SKM-1 treated with dmso at 0.1 percent for 144 hours (cell line): ENCODE results near the gene IFT80.
"Not testable (repeated sequence)": the region's sequence is repeated elsewhere in the genome, so short reads cannot be mapped to it uniquely, and the experiment has no call there.

Experiments used
- DNase-seq: peaks from one replicate; lab custom pipeline; 2025; ENCODE audit not compliant: unreplicated experiment; lab: John Stamatoyannopoulos, UW

The IFT80 gene

DNA sequence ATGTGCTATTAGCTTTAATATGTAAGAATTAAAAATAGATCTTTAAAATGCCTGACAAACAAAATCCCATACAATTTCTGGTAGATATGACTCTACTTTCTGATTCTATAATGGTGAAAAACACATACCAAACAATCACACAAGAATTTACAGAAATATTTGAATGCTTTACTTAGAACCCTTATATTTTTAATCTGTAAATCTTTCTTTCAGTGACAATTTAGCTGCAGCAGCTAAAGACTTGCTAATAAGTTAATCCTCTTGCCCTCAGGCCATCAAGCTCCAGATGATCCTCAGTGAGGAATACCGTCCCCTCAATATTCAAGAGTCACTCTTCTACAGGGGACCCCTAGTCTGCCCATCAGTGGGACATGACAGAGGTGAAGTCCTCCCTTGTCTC is 118.2 kb downstream of the IFT80 start:
- DNase-seq, result no peak

DNA sequence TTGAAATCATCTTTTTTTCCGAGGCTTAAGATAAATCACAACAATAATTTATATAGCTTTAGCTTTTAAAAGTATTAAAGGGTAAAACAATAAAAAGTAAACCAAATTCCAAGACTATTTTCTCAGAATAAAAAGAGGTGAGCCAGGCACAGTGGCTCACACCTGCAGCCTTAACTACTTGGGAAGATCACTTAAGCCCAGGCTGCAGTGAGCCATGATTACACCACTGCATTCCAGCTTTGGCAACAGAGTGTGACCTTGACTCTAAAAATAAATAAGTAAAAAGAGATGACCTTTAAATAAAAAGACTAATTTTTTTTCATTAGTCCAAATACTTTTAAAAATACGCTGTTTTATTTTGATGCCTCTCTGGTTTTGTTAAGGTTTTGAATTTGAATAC is 119.4 kb downstream of the IFT80 start:
- DNase-seq, result no peak

- DNase-seq, result no peak
Observed at GRCh38 chr3:160278210-160278609, 120.8 kb downstream of the IFT80 start.

DNA sequence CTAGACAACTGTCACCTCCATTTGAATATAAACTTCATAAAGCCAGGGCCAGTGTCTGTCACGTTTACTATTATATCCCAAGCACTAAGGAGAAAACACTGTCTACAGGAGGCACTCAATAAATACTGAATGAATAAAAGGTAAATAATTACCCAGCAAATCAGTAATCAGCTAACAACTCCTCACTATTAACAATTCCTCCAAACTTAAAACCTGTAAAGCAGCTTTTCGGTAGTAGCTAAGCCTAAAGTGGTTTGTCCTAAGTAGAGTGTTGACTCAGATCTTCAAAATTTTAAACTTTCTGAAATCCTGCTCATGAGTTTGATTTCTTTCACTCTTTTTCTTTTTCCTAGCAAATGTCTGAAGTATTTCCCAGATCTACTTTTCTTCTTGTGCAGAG is 133.9 kb downstream of the IFT80 start:
- no peak for DNase-seq

GRCh38 chr3:160260587-160261270 is 138.3 kb downstream of the IFT80 start:
- no peak for DNase-seq

- DNase-seq, result no peak
Observed at GRCh38 chr3:160259589-160259988, 139.4 kb downstream of the IFT80 start.

GRCh38 chr3:160257606-160258005 is 141.4 kb downstream of the IFT80 start:
- no peak for DNase-seq

DNA sequence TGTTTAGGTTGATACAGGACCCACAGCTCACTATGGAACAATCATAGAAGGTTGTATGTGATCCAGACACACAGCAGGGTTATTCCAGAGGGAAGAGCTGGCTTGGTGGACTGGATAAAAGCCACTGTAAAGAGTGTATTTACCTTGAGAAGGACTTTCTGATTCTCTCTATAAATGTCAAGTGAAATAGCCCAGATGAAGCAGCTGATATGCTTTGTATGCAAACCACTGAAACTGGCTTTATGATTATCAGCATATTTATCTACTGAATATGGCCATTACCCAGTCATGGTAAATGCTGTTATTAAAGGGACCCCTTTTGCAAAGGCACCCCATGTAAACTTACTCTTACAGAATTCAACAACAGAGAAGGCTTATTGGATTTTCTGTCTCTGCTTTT is 145.7 kb downstream of the IFT80 start:
- DNase-seq, result no peak

DNA sequence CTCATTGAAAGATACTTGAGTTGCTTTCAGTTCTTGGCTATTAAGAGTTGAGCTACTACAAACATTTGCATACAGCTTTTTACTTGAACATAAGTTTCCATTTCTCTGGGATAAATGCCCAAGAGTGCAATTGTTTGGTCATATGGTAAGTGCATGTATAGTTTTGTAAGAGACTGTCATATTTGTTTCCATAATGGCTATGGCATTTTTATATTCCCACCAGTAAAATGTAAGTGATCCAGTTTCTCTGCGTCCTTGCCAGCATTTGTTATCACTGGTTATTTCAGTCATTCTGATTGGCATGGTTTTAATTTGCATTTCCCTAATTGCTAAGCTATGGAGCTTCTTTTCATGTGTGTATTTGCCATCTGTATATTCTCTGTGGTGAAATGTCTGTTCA is 151.3 kb downstream of the IFT80 start:
- no peak for DNase-seq

DNA sequence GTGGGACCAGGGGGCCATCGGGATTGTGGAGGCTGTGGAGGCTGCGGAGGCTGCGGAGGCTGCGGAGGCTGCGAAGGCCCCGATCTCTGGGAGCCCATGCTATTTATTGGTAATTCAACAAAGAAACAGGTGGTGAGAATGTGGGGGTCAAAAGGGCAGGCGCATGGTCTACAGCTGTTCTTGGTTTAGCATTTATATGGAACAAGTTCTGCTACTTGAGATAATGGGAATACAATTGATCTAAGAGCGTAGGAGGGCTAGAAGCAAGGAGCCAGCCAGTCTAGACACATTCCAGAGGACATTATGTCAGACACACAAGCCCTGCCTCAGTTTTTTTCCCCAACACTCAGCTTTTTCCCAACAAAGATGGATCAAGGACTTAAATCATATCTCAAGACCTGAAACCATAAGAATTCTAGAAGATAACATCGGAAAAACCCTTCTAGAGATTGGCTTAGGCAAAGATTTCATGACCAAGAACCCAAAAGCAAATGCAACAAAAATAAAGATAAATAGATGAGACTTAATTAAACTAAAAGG is 153.7 kb downstream of the IFT80 start:
- no peak for DNase-seq

GRCh38 chr3:160240719-160241118 is 158.3 kb downstream of the IFT80 start:
- DNase-seq, result not testable (repeated sequence)

- DNase-seq, result no peak
Observed at GRCh38 chr3:160232014-160232413, 167.0 kb downstream of the IFT80 start.

DNA sequence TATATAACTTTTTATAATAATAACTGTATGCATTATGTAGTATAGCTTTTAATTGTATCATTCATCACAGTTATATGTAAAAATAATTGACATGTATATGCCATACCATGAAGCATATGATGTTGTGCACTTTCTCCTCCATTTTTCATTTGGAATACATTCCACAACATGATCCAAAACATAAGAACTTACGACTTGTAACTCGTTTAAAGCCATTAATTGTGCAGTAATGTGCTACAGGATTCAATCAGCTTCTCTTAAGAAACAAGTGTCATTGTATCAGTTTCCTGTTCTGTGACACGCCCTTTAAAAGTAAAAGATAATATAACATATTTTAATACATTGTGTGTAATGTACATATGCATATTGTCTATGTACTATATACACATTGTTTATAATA is 171.6 kb downstream of the IFT80 start:
- DNase-seq, result no peak

DNA sequence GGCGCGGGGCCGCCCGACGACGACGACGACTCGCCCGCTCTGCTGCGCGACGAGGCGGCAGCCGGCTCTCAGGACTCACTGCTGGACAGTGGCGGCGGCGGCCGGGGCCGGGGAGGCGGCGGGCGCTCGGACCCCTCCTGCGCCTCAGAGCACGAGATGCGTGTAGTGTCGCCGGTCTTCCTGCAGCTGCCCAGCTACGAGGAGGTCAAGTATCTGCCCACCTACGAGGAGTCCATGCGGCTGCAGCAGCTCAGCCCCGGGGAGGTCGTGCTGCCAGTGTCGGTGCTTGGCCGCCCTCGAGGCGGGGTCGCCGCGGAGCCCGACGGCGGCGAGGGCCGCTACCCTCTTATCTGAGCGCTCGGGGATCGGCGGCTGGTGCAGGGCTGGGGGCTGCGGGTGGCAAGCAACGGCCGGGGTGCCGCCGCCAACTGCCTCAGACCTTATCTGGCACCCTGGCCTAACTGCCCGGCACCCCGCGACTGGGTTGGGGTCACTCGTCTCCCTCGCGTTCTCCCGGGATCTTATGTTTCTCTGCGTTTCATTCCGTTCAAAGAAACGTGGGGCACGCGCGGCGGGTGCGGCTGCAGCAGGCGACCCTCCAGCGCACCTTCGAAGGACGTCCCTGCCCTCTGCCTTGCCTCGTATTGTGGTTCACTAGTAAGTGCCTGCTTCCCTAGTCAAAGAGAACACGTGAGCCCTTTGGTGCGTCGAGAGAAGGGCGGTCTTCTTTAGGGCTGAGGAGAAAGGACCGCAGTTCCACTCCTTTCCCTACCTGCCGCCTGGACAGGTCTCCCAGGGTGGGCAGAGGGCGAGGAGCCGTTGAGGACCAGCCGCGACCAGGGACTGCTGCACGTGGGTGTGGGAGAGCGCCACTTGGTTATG is 172.8 kb downstream of the IFT80 start:
- DNase-seq, result peak; percentile 35

DNA sequence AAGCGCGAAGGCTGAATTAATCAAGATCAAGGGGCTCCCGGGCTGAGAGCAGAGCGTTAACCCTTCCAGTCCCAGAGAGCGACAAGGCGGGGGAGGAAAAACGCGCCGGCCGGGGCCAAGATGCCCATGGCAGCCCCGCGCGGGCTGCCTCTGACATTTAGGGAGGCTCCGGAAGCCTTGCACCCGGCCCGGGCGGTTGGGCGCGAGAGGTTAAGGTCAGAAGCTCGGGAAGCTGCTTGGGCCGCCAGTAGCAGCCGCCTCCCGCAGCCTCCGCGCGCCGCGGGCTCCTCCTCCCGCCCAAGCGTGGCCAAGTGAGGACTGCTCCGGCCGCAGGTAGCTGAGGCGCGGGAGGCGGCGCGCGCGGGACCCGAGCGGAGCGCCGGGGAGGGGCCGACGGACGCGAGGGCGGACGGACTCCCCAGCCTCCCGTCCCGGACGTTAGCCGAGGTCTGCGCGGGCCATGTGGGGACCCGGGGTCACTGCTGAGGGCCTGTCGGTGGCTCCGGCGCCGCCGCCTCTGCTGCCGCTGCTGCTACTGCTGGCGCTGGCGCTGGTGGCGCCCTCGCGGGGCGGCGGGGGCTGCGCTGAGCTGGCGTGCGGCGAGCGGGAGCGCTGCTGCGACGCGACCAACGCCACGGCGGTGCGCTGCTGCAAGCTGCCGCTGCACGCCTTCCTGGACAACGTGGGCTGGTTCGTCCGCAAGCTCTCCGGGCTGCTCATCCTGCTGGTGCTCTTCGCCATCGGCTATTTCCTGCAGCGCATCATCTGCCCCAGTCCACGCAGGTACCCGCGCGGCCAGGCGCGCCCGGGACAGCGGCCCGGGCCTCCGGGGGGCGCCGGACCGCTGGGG is 173.6 kb downstream of the IFT80 start, which contains the start of gene C3orf80:
C3orf80 (plus strand) TSS at position 247 of the 850 bp plus-strand sequence; CDS start at position 461, 214 bp downstream.
- peak; percentile 84 for DNase-seq

GRCh38 chr3:160224811-160225175 is 174.2 kb downstream of the IFT80 start:
- no peak for DNase-seq

GRCh38 chr3:160224256-160224655 is 174.8 kb downstream of the IFT80 start:
- DNase-seq, result no peak

DNA sequence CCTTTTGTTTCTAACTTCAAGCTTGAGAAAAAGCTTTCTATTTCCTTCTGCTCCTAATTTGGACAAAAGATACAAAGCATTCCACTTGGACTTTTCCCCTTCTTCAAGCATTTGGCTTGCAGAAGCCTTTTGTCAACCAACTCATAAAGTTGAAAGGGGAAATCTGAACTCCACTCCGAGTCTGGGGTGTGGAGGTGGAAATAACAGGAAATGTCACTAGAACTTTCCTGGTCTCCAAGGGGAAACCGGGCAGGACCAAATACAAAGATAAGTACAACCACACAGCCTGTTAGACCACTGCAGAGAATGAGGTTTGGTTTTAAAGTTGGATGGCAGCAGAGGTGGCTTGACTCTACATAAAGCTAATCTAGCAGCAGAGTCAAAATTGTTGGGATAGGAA is 178.0 kb downstream of the IFT80 start:
- no peak for DNase-seq

DNA sequence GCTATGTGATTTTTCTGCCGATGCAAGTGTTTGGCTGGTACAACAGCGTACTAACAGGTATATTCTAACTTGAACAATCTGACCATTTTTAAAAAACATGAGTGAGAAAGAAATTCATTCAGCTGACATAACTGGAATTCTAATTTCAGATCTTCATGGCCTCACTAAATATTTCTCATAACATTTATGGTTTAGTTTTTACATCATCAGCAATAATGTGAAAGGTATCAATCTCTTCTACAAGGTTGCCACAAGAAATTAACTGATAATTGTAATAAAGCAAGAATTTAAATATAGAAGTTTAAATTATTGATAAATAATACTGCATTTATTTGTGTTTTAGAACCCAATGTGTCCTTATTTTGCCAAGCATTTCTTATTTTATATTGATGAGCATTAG is 179.0 kb downstream of the IFT80 start:
- DNase-seq, result no peak

- no peak for DNase-seq
Observed at GRCh38 chr3:160218136-160218535, 180.9 kb downstream of the IFT80 start.

- DNase-seq, result no peak
Observed at GRCh38 chr3:160217675-160218074, 181.3 kb downstream of the IFT80 start.
